HCT116 (cell line): ENCODE results near the gene FGF7. TPM values are rescaled to one million over a fixed set of nuclear protein-coding genes. Genes with fewer than 3 reads are reported as not detected.

Experiments used
- ATAC-seq: fragments of 200-7000 bp; cut with Tn5 transposase; 2 replicates; pipeline ENCODE4 v1.9.1; 2020; ENCODE audit warnings: mild to moderate bottlenecking, moderate library complexity
- BruUV-seq: library from RNA; stranded (reverse); fragments of 400-500 nt; replicated peaks from 2 replicates; lab custom pipeline; 2021; lab: Mats Ljungman, UMichigan
- CTCF ChIA-PET: fragments of 300-600 bp; sonication (Branson Sonifier 250); formaldehyde crosslinking; loops from one replicate; lab custom pipeline; 2021; ENCODE audit warnings: antibody characterized with exemption; lab: Charles Lee
- POLR2A ChIA-PET: fragments of 300-600, 350-600 bp; sonication (Branson Sonifier 250); formaldehyde crosslinking; loops from one replicate; lab custom pipeline; 2021; ENCODE audit warnings: antibody characterized with exemption; lab: Charles Lee
- RAD21 ChIA-PET, 2 experiments: fragments of 300-600 bp; sonication (Branson Sonifier 250); formaldehyde crosslinking; loops; one replicate each; lab custom pipeline; 2023; ENCODE audit warnings: low total read pairs in 2 of 2; ENCODE audit not compliant: uncharacterized antibody in 2 of 2, unreplicated experiment in 2 of 2, low non-redundant PET in 1 of 2; lab: Charles Lee
- DNase-seq: peaks from one replicate; pipeline ENCODE4 v3.0.0-alpha.2; 2010; ENCODE audit warnings: low read depth, low spot score
- H2AFZ ChIP-seq: fragments of 200-600 bp; shearing (Covaris generic), sonication (generic); 2 replicates; pipeline ENCODE4 v1.6.1; 2017; ENCODE audit warnings: low read depth, mixed run types, mixed read lengths, antibody characterized with exemption, low read length; ENCODE audit not compliant: poor library complexity, severe bottlenecking
- H3K27ac ChIP-seq: 2 replicates; pipeline ENCODE4 v1.5.1; 2012; ENCODE audit warnings: low read depth, low read length
- H3K27me3 ChIP-seq: fragments of 200-600 bp; sonication (generic); 2 replicates; pipeline ENCODE4 v1.6.1; 2016; ENCODE audit warnings: mixed run types, low read length, mixed read lengths; ENCODE audit not compliant: insufficient read depth
- H3K36me3 ChIP-seq, 2 experiments: fragments of 200-500 bp in 1 of 2; fragments of 200-600 bp in 1 of 2; sonication (Bioruptor generic) in 1 of 2; sonication (generic) in 1 of 2; 2 replicates each; pipeline versions ENCODE4 v1.5.1 to v1.6.1; 2014 to 2016; ENCODE audit warnings: low read length in 2 of 2, inconsistent platforms in 1 of 2, mixed read lengths in 1 of 2, mixed run types in 1 of 2; ENCODE audit not compliant: insufficient read depth in 2 of 2, control insufficient read depth in 1 of 2
- H3K4me1 ChIP-seq, 2 experiments: fragments of 200-600 bp in 1 of 2; sonication (generic) in 1 of 2; 2 replicates each; pipeline versions ENCODE4 v1.5.1 to v1.6.1; 2012 to 2017; ENCODE audit warnings: low read length in 2 of 2, inconsistent platforms in 1 of 2, mild to moderate bottlenecking in 1 of 2, mixed read lengths in 1 of 2, mixed run types in 1 of 2, moderate library complexity in 1 of 2; ENCODE audit not compliant: insufficient read depth in 2 of 2, control insufficient read depth in 1 of 2
- H3K4me2 ChIP-seq: fragments of 200-600 bp; sonication (generic); 2 replicates; pipeline ENCODE4 v1.6.1; 2017; ENCODE audit warnings: mixed run types, low read length, mixed read lengths
- H3K4me3 ChIP-seq, 2 experiments: fragments of 200-600 bp in 1 of 2; sonication (generic) in 1 of 2; replicated peaks in 1 of 2; 2 replicates each; pipeline ENCODE4 v1.5.1; 2011 to 2016; ENCODE audit warnings: low read length in 2 of 2, control low read depth in 1 of 2, low read depth in 1 of 2, mild to moderate bottlenecking in 1 of 2, mixed read lengths in 1 of 2, mixed run types in 1 of 2
- H3K79me2 ChIP-seq: fragments of 200-600 bp; sonication (generic); 2 replicates; pipeline ENCODE4 v1.6.1; 2017; ENCODE audit warnings: mild to moderate bottlenecking, mixed run types, low read length, moderate library complexity, mixed read lengths; ENCODE audit not compliant: insufficient read depth
- H3K9ac ChIP-seq: fragments of 200-600 bp; sonication (generic); 2 replicates; pipeline ENCODE4 v1.6.1; 2016; ENCODE audit warnings: low read length, mixed read lengths
- H3K9me2 ChIP-seq: fragments of 200-600 bp; sonication (generic), shearing (Covaris generic); 2 replicates; pipeline ENCODE4 v1.6.1; 2017; ENCODE audit warnings: mixed run types, mild to moderate bottlenecking, moderate library complexity; ENCODE audit not compliant: insufficient read depth
- H3K9me3 ChIP-seq, 2 experiments: fragments of 200-500 bp in 1 of 2; fragments of 200-600 bp in 1 of 2; sonication (Bioruptor generic) in 1 of 2; sonication (generic) in 1 of 2; 2 replicates each; pipeline ENCODE4 v1.6.1; 2014 to 2017; ENCODE audit warnings: low read length in 2 of 2, mixed read lengths in 2 of 2, inconsistent platforms in 1 of 2, low read depth in 1 of 2, mild to moderate bottlenecking in 1 of 2, mixed run types in 1 of 2, moderate library complexity in 1 of 2; ENCODE audit not compliant: control insufficient read depth in 1 of 2, insufficient read depth in 1 of 2
- H4K20me1 ChIP-seq: fragments of 200-600 bp; sonication (generic), shearing (Covaris generic); 2 replicates; pipeline ENCODE4 v1.6.1; 2017; ENCODE audit warnings: mixed run types, mild to moderate bottlenecking, moderate library complexity; ENCODE audit not compliant: insufficient read depth
- CEBPB ChIP-seq: IDR thresholded peaks from 2 replicates; pipeline ENCODE4 v1.6.1; 2012; ENCODE audit warnings: low read depth
- CTCF ChIP-seq, 3 experiments: fragments of 200-600 bp in 1 of 3; sonication (generic) in 1 of 3; IDR thresholded peaks in 2 of 3; conservative IDR thresholded peaks in 1 of 3; 2 replicates each; pipeline ENCODE4 v1.5.1; 2012 to 2017; ENCODE audit warnings: low read depth in 2 of 3, low read length in 2 of 3, antibody characterized with exemption in 1 of 3, borderline replicate concordance in 1 of 3, control low read depth in 1 of 3, mild to moderate bottlenecking in 1 of 3, mixed read lengths in 1 of 3, mixed run types in 1 of 3, moderate library complexity in 1 of 3; ENCODE audit not compliant: insufficient read depth in 1 of 3
- EGR1 ChIP-seq: IDR thresholded peaks from 2 replicates; pipeline ENCODE4 v1.6.1; 2012; ENCODE audit warnings: low read depth
- ELF1 ChIP-seq: IDR thresholded peaks from 2 replicates; pipeline ENCODE4 v1.6.1; 2012; ENCODE audit warnings: low read depth, borderline replicate concordance
- JUND ChIP-seq: IDR thresholded peaks from 2 replicates; pipeline ENCODE4 v1.6.1; 2012
- POLR2A ChIP-seq: IDR thresholded peaks from 2 replicates; pipeline ENCODE4 v1.7.0; 2011; ENCODE audit warnings: borderline replicate concordance; ENCODE audit not compliant: insufficient read depth, insufficient read length; ENCODE audit errors: extremely low read depth
- RAD21 ChIP-seq: IDR thresholded peaks from 2 replicates; pipeline ENCODE4 v1.6.1; 2012; ENCODE audit warnings: low read depth, mild to moderate bottlenecking
- SP1 ChIP-seq: IDR thresholded peaks from 2 replicates; pipeline ENCODE4 v1.6.1; 2012; ENCODE audit warnings: low read depth
- SRF ChIP-seq: IDR thresholded peaks from 2 replicates; pipeline ENCODE4 v1.6.1; 2012; ENCODE audit warnings: low read depth
- ZBTB33 ChIP-seq: IDR thresholded peaks from 2 replicates; pipeline ENCODE4 v1.6.1; 2011; ENCODE audit warnings: mild to moderate bottlenecking, low read length, moderate library complexity; ENCODE audit not compliant: insufficient replicate concordance; ENCODE audit errors: extremely low read depth
- ZNF274 ChIP-seq: fragments of 200-500 bp; sonication (Bioruptor generic); IDR thresholded peaks from 2 replicates; pipeline ENCODE4 v1.6.1; 2014; ENCODE audit warnings: mild to moderate bottlenecking, low read depth, low read length, inconsistent platforms
- intact Hi-C: fragments of 100-400 bp; cut with micrococcal nuclease; formaldehyde crosslinking; loops from 2 replicates; pipeline ENCODE4 v1.10.0; 2022
- total RNA-seq: library from RNA; stranded (reverse); gene quantifications from one replicate; pipeline ENCODE4 v1.2.1, GENCODE V29; 2021; ENCODE audit not compliant: unreplicated experiment

The FGF7 gene
- total RNA-seq, 1 experiment from 2014 or later = 0.49 TPM

- no peak for TF ChIP-seq ZNF274
- TF ChIP-seq RAD21 = no peak
- no peak for TF ChIP-seq ZBTB33
Measured at GRCh38 chr15:49423901-49424550, 984 bp downstream of the FGF7 start (continued).

GRCh38 chr15:49424954-49425353 is 1.9 kb downstream of the FGF7 start:
- Histone ChIP-seq H3K9ac (no peak overlapping the region), H2AFZ (no peak overlapping the region), H3K4me1 (no peaks in the 10 kb centered on the region), H3K36me3 (no peaks in the 10 kb centered on the region), H3K27me3 (no peaks in the 10 kb centered on the region), H3K9me3 (no peaks in the 10 kb centered on the region), H3K4me2 (no peak overlapping the region), H3K79me2 (no peaks in the 10 kb centered on the region)
- RAD21 ChIA-PET = no interaction called here
- no peak for ATAC-seq
- CTCF ChIA-PET = no interaction called here
- TF ChIP-seq JUND (no peak), SRF (no peak), CTCF (IDR thresholded peaks at IDR 0.05 in 2 of 3, conservative IDR thresholded peaks at IDR 0.05 in 1 of 3; ENCODE audit: borderline replicate concordance in 1 of 3, insufficient read depth in 1 of 3, low read depth in 2 of 3, low read length in 2 of 3) (no peak), POLR2A (no peak), ELF1 (no peak), ZBTB33 (no peak), CEBPB (no peak), EGR1 (no peak), SP1 (no peak)
- TF ChIP-seq, all 23 proteins: peak for 0
- no peak overlapping the region for H3K4me3 ChIP-seq
- H3K27ac ChIP-seq = no peak overlapping the region
- POLR2A ChIA-PET = no interaction called here
- no peak for DNase-seq
- no TSS peak for BruUV-seq
- intact Hi-C loops = loop anchor here (10.0 kb wide), 1 partner anchor 1070 kb away; no protein-coding TSS in a partner anchor
- H3K9me2 ChIP-seq = no peaks in the 10 kb centered on the region
- no peaks in the 10 kb centered on the region for H4K20me1 ChIP-seq
